Activated B cell treated with CpG ODN at 0.5 μM for 24 hours (primary cell): Measurements from ENCODE around the gene USP17L17. TPM values are rescaled to one million over a fixed set of nuclear protein-coding genes. Genes with fewer than 3 reads are reported as not detected.
"Not testable (repeated sequence)": the region's sequence is repeated elsewhere in the genome, so short reads cannot be mapped to it uniquely, and the experiment has no call there.

ENCODE experiments used
- ATAC-seq: fragments of 200-7000 bp; cut with Tn5 transposase; one replicate; pipeline ENCODE4 v1.10.0; 2021; ENCODE audit warnings: low read depth, mild to moderate bottlenecking, moderate library complexity
- CTCF ChIA-PET: fragments of 350-600 bp; sonication (Branson Sonifier 250); formaldehyde crosslinking; loops from one replicate; lab custom pipeline; 2021; ENCODE audit warnings: antibody characterized with exemption; lab: Charles Lee
- POLR2A ChIA-PET: fragments of 350-600 bp; sonication (Branson Sonifier 250); formaldehyde crosslinking; loops from one replicate; lab custom pipeline; 2021; ENCODE audit warnings: antibody characterized with exemption; lab: Charles Lee
- DNase-seq: peaks from one replicate; pipeline ENCODE4 v3.0.0; 2022
- H3K27ac Mint-ChIP-seq: one replicate; pipeline ENCODE4 v1.8.0; 2020; ENCODE audit warnings: mixed read lengths
- H3K27me3 Mint-ChIP-seq: one replicate; pipeline ENCODE4 v1.8.0; 2021; ENCODE audit warnings: mixed read lengths
- H3K36me3 Mint-ChIP-seq: one replicate; pipeline ENCODE4 v1.8.0; 2021; ENCODE audit warnings: low read depth, mixed read lengths
- H3K4me1 Mint-ChIP-seq: one replicate; pipeline ENCODE4 v1.8.0; 2021; ENCODE audit warnings: mixed read lengths
- H3K4me3 Mint-ChIP-seq: one replicate; pipeline ENCODE4 v1.8.0; 2020; ENCODE audit warnings: mild to moderate bottlenecking, mixed read lengths
- H3K9me3 Mint-ChIP-seq: one replicate; pipeline ENCODE4 v1.8.0; 2020; ENCODE audit warnings: mixed read lengths
- intact Hi-C: fragments of 100-400 bp; cut with micrococcal nuclease; formaldehyde crosslinking; loops from one replicate; pipeline ENCODE4 v1.15.1; 2024
- total RNA-seq: library from RNA; stranded (reverse); gene quantifications from 2 replicates; pipeline ENCODE4 v1.2.3, GENCODE V29; 2022

The USP17L17 gene
- total RNA-seq, 1 donor from 2014 or later = not detected

DNA sequence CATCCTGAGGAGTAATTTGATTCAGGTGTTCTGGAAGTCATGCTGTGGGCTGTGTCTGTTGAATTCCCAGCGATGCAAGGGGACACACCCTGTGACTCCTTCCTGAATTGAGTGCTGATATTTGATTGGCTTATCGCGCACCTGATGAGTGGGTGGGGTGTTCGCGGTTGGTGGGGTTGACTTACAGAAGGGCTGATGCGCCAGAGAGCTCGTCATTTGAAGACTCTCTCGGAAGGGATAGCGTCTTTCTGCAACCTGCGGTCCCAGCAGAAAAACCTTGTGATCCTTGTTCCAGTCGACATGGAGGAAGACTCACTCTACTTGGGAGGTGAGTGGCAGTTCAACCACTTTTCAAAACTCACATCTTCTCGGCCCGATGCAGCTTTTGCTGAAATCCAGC lies 18.9 kb downstream of the USP17L17 start, which contains the start of gene USP17L21:
Gene USP17L21 (plus strand): TSS at position 301 of the 400 bp plus-strand sequence. CDS start 0 bp downstream, at position 301.
- H3K36me3 Mint-ChIP-seq, H3K27ac Mint-ChIP-seq, ATAC-seq, CTCF ChIA-PET, POLR2A ChIA-PET, H3K4me3 Mint-ChIP-seq, H3K4me1 Mint-ChIP-seq, H3K27me3 Mint-ChIP-seq, H3K9me3 Mint-ChIP-seq, DNase-seq, intact Hi-C loops: not testable (repeated sequence)

DNA sequence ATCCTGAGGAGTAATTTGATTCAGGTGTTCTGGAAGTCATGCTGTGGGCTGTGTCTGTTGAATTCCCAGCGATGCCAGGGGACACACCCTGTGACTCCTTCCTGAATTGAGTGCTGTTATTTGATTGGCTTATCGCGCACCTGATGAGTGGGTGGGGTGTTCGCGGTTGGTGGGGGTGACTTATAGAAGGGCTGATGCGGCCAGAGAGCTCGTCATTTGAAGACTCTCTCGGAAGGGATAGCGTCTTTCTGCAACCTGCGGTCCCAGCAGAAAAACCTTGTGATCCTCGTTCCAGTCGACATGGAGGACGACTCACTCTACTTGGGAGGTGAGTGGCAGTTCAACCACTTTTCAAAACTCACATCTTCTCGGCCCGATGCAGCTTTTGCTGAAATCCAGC lies 23.6 kb downstream of the USP17L17 start, which contains the start of gene USP17L22:
Gene USP17L22 (plus strand): TSS at position 301 of the 400 bp plus-strand sequence. CDS start 0 bp downstream, at position 301.
- H3K27ac Mint-ChIP-seq, H3K4me3 Mint-ChIP-seq, ATAC-seq, H3K4me1 Mint-ChIP-seq, POLR2A ChIA-PET, intact Hi-C loops, H3K27me3 Mint-ChIP-seq, CTCF ChIA-PET, H3K36me3 Mint-ChIP-seq, DNase-seq, H3K9me3 Mint-ChIP-seq: not testable (repeated sequence)

DNA sequence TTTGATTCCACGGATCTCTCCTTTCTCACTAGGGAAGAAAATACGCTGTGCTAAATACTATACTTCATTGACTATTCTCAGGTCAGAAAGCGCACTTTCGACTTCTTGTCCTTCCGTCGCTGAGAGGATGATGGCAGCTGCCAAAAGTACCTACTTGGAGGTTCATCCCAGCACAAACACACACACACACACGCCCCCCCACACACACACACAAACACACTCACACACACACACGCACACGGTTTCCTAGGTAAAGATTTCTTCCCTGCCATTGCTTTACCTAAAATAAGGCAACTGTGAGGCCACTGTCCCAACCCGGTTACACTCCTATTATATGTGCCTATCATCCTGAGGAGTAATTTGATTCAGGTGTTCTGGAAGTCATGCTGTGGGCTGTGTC lies 28.0 kb downstream of the USP17L17 start:
- H3K27me3 Mint-ChIP-seq, POLR2A ChIA-PET: not testable (repeated sequence)

More for the DNA sequence above, 28.0 kb downstream of the USP17L17 start:
- H3K4me1 Mint-ChIP-seq, H3K36me3 Mint-ChIP-seq, H3K4me3 Mint-ChIP-seq, H3K27ac Mint-ChIP-seq, H3K9me3 Mint-ChIP-seq, intact Hi-C loops, CTCF ChIA-PET, ATAC-seq: not testable (repeated sequence)
- DNase-seq = peak; percentile 14

Other genes with a start within 250 kb of the USP17L17 start
- gene FAM90A26, start 73.5 kb upstream of the USP17L17 start, total RNA-seq = not detected in 2 replicates
- gene USP17L10, start 33.2 kb upstream of the USP17L17 start, total RNA-seq = not detected in 2 replicates
- gene USP17L11, start 28.5 kb upstream of the USP17L17 start, total RNA-seq = not detected in 2 replicates
- gene USP17L12, start 23.7 kb upstream of the USP17L17 start, total RNA-seq = not detected in 2 replicates
- not detected in 2 replicates for gene USP17L13, start 19.0 kb upstream of the USP17L17 start, total RNA-seq
- not detected in 2 replicates for gene USP17L15, start 9.5 kb upstream of the USP17L17 start, total RNA-seq
- gene USP17L18, start 4.8 kb downstream of the USP17L17 start, total RNA-seq = not detected in 2 replicates
- gene USP17L19, start 9.5 kb downstream of the USP17L17 start, total RNA-seq = not detected in 2 replicates
- not detected in 2 replicates for gene USP17L20, start 14.2 kb downstream of the USP17L17 start, total RNA-seq
- gene USP17L21, start 19.0 kb downstream of the USP17L17 start, total RNA-seq = not detected in 2 replicates
- gene USP17L22, start 23.7 kb downstream of the USP17L17 start, total RNA-seq = not detected in 2 replicates
- not detected in 2 replicates for gene USP17L24, start 81.3 kb downstream of the USP17L17 start, total RNA-seq
- not detected in 2 replicates for gene USP17L25, start 86.0 kb downstream of the USP17L17 start, total RNA-seq
- gene USP17L26, start 90.8 kb downstream of the USP17L17 start, total RNA-seq = not detected in 2 replicates
- gene USP17L5, start 95.5 kb downstream of the USP17L17 start, total RNA-seq = not detected in 2 replicates
- gene USP17L27, start 100.3 kb downstream of the USP17L17 start, total RNA-seq = not detected in 2 replicates
- not detected in 2 replicates for gene USP17L28, start 105.0 kb downstream of the USP17L17 start, total RNA-seq
- gene USP17L29, start 109.8 kb downstream of the USP17L17 start, total RNA-seq = not detected in 2 replicates
- not detected in 2 replicates for gene USP17L30, start 119.2 kb downstream of the USP17L17 start, total RNA-seq
- gene DEFB131A, start 200.5 kb downstream of the USP17L17 start, total RNA-seq = not detected in 2 replicates